H1 (cell line): ENCODE measurements around the gene YIPF2. TPM values are rescaled to one million over a fixed set of nuclear protein-coding genes. Genes with fewer than 3 reads are reported as not detected.

Experiments
- CBX8 ChIP-seq: fragments of 300-800, 300-1000 bp; sonication (generic); IDR thresholded peaks from 2 replicates; pipeline ENCODE4 v1.7.1; 2016; ENCODE audit warnings: low read depth, low read length, borderline replicate concordance
- E2F6 ChIP-seq: IDR thresholded peaks from 2 replicates; pipeline ENCODE4 v1.6.1; 2012; ENCODE audit warnings: inconsistent platforms
- EZH2 ChIP-seq: fragments of 200-600 bp; sonication (generic); IDR thresholded peaks from 2 replicates; pipeline ENCODE4 v1.7.1; 2012; ENCODE audit warnings: low read depth, mild to moderate bottlenecking, moderate library complexity, low read length, inconsistent platforms; ENCODE audit not compliant: severe bottlenecking
- GABPA ChIP-seq: IDR thresholded peaks from 2 replicates; pipeline ENCODE4 v1.6.1; 2011; ENCODE audit warnings: mild to moderate bottlenecking, low read length, moderate library complexity, borderline replicate concordance; ENCODE audit not compliant: insufficient read depth
- JUND ChIP-seq: IDR thresholded peaks from 2 replicates; pipeline ENCODE4 v1.6.1; 2011; ENCODE audit warnings: mild to moderate bottlenecking, improper control_type of control experiment, low read length
- RBBP5 ChIP-seq: IDR thresholded peaks from 2 replicates; pipeline ENCODE4 v1.7.1; 2012; ENCODE audit warnings: low read depth, mild to moderate bottlenecking, inconsistent platforms, low read length, moderate library complexity, borderline replicate concordance
- RXRA ChIP-seq: IDR thresholded peaks from 2 replicates; pipeline ENCODE4 v1.6.1; 2011; ENCODE audit warnings: low read depth, mild to moderate bottlenecking, low read length, moderate library complexity; ENCODE audit not compliant: insufficient read depth
- SP1 ChIP-seq: IDR thresholded peaks from 2 replicates; pipeline ENCODE4 v1.6.1; 2011; ENCODE audit warnings: low read depth, low read length
- TAF7 ChIP-seq: optimal IDR thresholded peaks from 2 replicates; pipeline ENCODE3; 2011; ENCODE audit warnings: low read depth, mild to moderate bottlenecking, inconsistent platforms, low read length, moderate library complexity, borderline replicate concordance
- polyA plus RNA-seq, 7 experiments: library from polyadenylated mRNA; depleted of rRNA in 3 of 7; stranded (reverse) in 5 of 7; unstranded in 2 of 7; fragments of >200 nt in 5 of 7; fragments of 200-250 nt in 2 of 7; gene quantifications; 1 replicate in 5 of 7; 2 replicates in 1 of 7; 4 replicates in 1 of 7; pipeline versions ENCODE4 v1.2.1 to v1.2.3, GENCODE V29; 2011 to 2013; ENCODE audit warnings: missing spikeins in 2 of 7, mixed read lengths in 2 of 7
- total RNA-seq: library from RNA; stranded (reverse); fragmentation: NEBNext Ultra II Directional; extraction: Animal tissue kit (Norgen Biotek cat#: 25700); gene quantifications from 2 replicates; pipeline ENCODE4 v1.2.1, GENCODE V29; 2021
- TF ChIP-seq, protein P1 (sequence below): fragments of 300-600 bp; sonication (generic); IDR thresholded peaks from 2 replicates; pipeline ENCODE4 v1.7.1; 2012; ENCODE audit warnings: low read length, moderate library complexity, mild to moderate bottlenecking, inconsistent platforms; ENCODE audit not compliant: insufficient replicate concordance

YIPF2 gene
- total and polyA plus RNA-seq, 2 of the 8 experiments (the other 6 are each of a cell fraction or from before 2014, with no cell fraction given): 48.3 to 112 TPM

- TF ChIP-seq, protein P1, sequence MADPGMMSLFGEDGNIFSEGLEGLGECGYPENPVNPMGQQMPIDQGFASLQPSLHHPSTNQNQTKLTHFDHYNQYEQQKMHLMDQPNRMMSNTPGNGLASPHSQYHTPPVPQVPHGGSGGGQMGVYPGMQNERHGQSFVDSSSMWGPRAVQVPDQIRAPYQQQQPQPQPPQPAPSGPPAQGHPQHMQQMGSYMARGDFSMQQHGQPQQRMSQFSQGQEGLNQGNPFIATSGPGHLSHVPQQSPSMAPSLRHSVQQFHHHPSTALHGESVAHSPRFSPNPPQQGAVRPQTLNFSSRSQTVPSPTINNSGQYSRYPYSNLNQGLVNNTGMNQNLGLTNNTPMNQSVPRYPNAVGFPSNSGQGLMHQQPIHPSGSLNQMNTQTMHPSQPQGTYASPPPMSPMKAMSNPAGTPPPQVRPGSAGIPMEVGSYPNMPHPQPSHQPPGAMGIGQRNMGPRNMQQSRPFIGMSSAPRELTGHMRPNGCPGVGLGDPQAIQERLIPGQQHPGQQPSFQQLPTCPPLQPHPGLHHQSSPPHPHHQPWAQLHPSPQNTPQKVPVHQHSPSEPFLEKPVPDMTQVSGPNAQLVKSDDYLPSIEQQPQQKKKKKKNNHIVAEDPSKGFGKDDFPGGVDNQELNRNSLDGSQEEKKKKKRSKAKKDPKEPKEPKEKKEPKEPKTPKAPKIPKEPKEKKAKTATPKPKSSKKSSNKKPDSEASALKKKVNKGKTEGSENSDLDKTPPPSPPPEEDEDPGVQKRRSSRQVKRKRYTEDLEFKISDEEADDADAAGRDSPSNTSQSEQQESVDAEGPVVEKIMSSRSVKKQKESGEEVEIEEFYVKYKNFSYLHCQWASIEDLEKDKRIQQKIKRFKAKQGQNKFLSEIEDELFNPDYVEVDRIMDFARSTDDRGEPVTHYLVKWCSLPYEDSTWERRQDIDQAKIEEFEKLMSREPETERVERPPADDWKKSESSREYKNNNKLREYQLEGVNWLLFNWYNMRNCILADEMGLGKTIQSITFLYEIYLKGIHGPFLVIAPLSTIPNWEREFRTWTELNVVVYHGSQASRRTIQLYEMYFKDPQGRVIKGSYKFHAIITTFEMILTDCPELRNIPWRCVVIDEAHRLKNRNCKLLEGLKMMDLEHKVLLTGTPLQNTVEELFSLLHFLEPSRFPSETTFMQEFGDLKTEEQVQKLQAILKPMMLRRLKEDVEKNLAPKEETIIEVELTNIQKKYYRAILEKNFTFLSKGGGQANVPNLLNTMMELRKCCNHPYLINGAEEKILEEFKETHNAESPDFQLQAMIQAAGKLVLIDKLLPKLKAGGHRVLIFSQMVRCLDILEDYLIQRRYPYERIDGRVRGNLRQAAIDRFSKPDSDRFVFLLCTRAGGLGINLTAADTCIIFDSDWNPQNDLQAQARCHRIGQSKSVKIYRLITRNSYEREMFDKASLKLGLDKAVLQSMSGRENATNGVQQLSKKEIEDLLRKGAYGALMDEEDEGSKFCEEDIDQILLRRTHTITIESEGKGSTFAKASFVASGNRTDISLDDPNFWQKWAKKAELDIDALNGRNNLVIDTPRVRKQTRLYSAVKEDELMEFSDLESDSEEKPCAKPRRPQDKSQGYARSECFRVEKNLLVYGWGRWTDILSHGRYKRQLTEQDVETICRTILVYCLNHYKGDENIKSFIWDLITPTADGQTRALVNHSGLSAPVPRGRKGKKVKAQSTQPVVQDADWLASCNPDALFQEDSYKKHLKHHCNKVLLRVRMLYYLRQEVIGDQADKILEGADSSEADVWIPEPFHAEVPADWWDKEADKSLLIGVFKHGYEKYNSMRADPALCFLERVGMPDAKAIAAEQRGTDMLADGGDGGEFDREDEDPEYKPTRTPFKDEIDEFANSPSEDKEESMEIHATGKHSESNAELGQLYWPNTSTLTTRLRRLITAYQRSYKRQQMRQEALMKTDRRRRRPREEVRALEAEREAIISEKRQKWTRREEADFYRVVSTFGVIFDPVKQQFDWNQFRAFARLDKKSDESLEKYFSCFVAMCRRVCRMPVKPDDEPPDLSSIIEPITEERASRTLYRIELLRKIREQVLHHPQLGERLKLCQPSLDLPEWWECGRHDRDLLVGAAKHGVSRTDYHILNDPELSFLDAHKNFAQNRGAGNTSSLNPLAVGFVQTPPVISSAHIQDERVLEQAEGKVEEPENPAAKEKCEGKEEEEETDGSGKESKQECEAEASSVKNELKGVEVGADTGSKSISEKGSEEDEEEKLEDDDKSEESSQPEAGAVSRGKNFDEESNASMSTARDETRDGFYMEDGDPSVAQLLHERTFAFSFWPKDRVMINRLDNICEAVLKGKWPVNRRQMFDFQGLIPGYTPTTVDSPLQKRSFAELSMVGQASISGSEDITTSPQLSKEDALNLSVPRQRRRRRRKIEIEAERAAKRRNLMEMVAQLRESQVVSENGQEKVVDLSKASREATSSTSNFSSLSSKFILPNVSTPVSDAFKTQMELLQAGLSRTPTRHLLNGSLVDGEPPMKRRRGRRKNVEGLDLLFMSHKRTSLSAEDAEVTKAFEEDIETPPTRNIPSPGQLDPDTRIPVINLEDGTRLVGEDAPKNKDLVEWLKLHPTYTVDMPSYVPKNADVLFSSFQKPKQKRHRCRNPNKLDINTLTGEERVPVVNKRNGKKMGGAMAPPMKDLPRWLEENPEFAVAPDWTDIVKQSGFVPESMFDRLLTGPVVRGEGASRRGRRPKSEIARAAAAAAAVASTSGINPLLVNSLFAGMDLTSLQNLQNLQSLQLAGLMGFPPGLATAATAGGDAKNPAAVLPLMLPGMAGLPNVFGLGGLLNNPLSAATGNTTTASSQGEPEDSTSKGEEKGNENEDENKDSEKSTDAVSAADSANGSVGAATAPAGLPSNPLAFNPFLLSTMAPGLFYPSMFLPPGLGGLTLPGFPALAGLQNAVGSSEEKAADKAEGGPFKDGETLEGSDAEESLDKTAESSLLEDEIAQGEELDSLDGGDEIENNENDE: no peak
- no peak for TF ChIP-seq TAF7
- TF ChIP-seq GABPA: no peak
- TF ChIP-seq SP1: no peak
- TF ChIP-seq RXRA: no peak
- TF ChIP-seq JUND: no peak
- no peak for TF ChIP-seq EZH2
- no peak for TF ChIP-seq CBX8
- TF ChIP-seq E2F6: no peak
- TF ChIP-seq RBBP5: no peak
These were observed 29.8 kb downstream of the YIPF2 start (continued) for GRCh38 chr19:10898633-10899032.
